Dermis blood vessel endothelial cell (primary cell): ENCODE data around the gene CD52. TPM values are rescaled to one million over a fixed set of nuclear protein-coding genes. Genes with fewer than 3 reads are reported as not detected.
A peak's percentile ranks its signal among the peaks of the same experiment; 100 is the strongest.

Experiments used
- DNase-seq: peaks from one replicate; pipeline ENCODE4 v3.0.0; 2010
- total RNA-seq: library from RNA; depleted of rRNA; stranded (reverse); fragments of >200 nt; gene quantifications from 2 replicates; pipeline ENCODE4 v1.2.3, GENCODE V29; 2014

The CD52 gene
- total RNA-seq, 1 donor from 2014 or later = not detected

DNA sequence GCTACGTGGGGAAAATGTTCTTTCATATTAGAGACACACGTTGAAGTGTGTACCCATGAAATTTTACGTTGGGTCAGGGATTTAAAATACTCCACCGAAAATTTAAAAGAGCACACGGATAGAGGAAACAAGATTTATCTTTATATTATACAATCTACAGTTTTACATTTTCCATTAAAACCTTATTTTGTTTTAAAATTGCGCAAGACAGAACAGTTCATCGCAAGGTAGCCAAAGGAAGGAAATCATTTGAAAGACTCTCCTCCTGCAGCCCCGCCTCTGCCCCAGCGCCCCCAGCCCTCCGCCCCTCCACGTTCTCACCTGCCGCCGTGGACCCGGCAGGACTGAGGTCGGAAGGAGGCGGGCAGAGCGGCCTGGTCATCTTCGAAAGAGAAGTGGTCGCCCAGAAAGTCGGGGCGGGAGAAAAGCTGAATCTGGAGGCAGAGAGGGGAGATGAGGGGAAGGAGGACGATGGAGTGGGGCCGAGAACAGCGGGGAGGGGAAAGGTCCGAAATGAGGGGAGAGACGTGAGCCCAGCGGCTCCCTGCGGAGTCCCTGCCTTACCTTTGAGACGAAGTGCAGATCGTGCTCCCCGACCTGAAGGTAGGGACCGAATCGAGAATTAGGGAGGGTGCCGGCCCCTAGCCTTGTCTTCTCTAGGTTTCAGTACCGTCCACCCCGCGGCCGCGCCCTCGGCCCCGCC, 18.2 kb downstream of the CD52 start:
- DNase-seq = no peak

DNA sequence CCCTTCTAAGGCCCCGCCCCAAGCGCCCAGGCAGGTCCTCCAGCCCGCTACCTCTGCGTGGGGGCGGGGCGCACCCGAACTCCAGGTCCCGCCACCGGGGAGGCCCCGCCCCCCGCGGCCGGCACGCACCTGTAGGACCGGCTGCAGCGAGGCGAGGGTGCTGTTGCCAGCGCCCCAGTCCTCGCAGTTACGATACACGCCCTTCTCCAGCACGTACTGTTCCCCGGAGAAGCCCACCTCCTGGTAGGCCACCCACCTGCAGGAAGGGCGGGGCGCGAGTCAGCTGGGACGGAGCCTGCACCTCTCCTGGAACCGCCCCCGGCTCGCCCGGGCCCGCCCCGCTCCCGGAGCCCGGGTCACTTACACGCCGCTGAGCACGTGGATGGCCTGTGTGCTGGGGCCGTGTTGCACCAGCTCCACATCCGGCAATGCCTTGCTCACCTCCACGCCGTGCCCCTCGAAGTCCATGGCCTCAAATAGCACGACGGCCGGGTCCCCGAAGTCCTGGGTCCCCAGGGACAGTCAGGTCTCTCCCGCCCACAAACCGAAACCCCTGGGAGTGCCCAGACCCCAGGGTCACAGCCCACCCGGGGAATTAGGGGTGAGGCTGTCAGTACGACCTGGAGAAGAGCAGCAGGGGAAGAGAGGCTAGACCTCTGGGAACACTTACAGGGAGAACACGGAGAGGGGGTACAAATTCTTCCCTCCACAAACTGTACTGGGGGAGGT, 18.9 kb downstream of the CD52 start:
- DNase-seq = peak; percentile 11

DNA sequence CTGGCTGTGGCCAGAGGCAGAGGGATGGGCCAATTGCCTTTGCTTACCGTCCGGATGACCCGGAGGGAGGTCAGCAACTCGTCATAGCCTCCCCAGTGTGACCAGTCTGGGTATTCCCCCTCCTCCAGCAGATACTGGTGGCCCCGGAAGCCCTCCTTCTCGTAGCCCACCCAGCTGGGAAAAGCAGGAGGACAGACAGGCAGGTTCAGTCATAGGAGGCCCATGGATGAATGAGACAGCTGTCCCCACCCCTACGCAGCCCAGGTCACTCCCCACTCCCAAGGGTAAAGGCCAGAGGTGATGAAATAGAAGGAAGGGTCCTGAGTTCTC, 19.4 kb downstream of the CD52 start:
- DNase-seq = no peak

DNA sequence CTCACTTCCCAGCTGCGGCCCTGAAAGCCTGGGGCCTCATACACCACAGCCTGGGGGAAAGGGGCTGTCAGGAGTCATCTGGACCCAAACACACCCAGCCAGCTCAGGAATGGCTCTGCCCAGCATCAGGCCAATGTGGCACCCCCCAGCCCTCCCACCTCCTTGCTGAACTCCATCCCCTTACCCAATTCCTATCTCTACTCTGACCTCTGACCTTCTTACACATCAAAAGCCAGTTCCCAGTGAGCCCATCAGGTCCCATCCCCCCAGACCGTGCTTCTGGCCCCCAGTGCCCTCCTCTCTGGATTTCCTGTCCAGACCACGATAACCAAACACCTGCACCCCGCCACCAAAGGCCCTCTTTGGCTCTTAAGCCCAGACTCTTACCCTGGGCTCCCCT, 19.9 kb downstream of the CD52 start:
- no peak for DNase-seq

DNA sequence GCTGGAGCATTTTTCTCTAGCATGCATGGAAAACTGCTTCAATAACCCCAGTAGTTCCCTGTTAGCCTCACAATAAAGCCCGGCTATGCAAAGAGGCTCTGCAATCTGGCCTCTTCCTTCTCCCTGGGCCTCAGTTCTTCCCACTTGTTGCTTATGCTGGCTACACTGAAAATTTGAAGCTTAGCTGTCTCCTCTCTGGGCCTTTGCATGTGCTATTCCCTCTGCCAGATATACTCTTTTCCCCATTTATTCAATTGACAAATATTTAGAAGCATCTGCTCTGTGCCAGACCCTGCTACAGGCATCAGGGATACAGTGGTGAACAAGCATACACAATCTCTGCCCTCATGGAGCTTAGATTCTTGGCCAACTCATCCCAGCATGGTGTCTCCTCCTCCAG, 20.9 kb downstream of the CD52 start:
- DNase-seq = no peak

DNA sequence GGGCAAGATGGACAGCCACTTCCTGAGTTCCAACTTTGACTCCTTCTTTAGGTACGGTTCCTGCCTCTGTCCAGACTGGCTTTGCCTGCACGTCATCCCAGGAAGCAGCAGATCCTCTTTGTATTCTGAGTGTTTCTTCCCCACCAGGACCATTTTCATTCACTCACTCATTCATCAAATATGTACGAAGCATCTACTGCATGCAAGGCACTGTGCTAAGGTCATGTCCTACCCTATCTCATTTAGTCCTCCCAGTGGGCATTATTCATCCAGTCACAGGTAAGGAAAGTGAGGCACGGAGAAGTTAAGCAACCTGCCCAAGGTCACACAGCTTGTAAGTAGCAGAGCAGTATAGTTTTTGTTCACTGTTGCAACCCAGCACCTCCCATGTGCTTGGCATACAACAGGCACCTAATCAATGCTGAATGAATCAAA, 22.3 kb downstream of the CD52 start:
- DNase-seq = no peak

DNA sequence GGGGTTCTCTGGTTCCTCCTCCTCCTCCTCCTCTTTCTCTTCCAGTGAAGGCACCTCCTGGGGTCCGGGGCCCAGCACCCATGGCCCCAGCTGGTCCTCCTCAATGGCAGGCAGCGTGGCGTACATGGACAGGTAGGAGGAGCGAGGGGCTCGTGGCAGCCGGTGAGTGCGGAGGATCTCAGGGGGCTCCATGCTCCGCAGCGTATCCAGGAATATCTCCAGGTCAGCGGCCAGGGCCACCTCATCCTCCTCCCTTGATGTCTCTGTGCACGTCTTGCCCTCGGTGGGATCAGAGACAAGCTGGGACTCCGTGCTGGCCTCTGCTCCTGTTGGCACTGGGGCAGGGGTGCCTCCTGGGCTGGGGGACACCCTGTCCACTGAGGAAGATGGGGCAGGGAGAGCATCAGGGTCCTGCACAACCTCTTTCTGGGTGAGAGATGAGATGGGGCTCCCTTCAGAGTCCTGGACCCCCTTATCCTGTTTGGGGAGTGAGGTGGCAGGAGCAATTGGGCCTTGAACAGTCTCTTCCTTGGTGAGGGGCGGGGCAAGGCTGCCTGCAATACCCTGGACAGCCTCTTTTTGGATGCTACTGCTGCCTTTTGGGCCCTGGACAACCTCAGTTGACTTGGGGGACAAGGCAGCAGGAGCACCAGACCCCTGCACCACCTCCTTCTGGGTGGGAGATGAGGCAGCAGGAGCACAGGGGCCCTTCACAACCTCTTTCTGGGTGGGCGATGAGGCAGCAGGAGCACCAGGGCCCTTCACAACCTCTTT, 26.6 kb downstream of the CD52 start:
- DNase-seq = no peak

DNA sequence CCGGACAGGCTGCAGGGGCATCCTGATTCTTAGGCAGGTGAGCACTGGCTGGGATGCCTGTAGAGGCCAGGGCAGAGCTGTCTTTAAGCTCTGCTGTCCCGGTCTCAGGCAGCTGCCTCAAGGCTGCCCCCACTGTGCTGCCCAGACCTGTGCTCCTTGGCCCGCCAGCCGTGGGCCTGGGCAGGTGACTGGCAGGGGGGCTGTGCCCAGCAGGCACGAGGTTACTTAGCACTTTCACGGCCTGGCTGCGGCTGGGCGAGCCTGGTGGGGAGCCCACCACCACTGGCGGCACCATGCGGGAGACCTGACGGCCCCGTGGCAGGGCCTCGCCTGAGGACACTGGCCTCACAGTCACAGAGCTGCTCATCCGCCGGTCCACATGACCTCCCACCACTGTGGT, 28.0 kb downstream of the CD52 start:
- no peak for DNase-seq

DNA sequence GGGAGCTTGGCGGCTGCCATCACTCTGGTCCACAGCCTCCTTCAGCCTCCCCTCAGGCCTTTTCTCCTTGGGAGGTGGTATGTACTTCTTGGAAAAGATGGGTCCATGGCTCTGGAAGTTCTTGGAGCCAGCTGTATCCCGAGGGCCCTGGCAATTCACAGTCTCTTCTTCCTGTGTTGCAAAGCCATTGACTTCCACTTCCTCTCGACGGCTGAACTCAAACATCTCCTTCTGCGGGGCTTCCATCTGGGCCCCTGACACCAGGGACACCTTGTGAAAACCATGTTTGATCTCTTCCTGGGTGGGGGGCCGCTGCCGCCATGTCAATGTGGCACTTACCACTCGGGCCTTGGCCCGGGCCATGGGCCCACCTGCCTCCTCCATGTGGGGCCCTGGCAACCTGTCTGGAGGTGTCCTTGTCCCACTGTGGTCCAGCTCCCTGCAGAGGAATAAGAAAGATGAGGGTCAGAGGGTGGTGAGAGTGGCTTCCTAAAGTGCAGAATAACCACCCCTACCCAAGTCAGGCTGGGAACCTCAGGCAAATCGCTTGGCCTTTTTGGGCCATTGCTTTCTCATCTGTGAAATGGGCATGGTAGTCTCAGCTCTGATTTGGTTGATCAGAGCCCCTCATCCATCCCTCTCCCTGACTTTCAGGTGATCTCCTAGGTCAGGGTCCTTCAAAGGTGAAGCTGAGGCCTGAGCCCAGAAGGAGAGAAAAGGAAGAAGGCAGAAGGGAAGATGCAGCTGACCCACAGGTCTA, 28.7 kb downstream of the CD52 start:
- DNase-seq = no peak

DNA sequence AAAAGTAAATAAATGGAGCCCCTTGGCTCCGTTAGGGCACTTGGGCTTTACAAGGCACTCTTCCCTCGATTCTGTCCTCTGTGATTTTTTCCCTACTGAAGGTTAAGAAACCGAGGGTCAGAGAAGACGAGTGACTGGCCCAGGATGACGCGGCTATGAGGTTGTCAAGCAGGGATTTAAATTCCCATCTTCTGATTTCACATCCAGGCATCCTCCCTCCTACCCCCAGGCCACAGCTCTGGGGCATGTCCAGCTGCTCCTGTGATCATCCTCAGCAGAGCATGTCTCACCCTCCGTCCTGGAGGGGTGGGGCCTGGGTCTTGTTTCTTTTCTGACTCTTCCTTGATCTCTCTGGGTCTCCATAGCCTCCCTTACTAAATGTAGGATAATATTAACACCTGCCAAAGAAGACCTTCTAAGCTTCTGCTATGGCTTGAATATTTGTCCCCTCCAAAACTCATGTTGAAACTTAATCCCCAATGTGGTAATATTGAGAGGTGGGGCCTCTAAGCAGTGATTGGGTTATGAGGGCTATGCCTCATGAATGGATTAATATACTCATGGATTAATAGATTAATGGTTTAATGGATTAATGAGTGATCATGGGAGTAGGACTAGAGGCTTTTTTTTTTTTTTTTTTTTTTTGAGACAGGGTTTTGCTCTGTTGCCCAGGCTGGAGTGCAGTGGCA, 31.6 kb downstream of the CD52 start:
- DNase-seq = no peak

DNA sequence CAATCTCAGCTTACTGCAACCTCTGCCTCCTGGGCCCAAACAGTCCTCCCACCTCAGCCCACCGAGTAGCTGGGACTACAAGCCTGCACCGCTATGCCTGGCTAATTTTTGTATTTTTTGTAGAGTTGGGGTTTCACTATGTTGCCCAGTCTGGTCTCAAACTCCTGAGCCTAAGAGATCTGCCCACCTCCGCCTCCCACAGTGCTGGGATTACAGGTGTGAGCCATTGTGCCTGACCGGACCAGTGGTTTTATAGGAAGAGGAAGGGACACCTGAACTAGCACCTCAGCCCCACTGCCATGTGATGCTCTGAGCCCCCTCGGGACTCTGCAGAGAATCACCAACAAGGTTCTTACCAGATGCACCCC, 32.1 kb downstream of the CD52 start:
- DNase-seq = no peak

DNA sequence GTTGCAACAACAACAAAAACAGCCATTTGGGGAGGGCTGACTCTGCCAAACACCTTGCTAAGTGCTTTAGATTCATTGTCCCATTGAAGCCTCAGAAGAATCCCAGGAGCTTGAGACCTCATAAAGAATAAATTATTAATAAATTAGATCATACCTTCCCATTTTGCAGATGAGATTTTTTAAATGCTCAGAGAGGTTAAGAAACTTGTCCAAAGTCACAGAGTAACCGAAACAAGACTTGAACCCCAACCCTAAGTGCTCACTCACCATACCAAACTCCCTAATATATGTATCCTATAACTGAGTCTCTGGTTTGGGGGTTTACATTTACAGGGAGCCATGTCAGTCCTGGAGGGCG, 32.6 kb downstream of the CD52 start:
- DNase-seq = no peak

DNA sequence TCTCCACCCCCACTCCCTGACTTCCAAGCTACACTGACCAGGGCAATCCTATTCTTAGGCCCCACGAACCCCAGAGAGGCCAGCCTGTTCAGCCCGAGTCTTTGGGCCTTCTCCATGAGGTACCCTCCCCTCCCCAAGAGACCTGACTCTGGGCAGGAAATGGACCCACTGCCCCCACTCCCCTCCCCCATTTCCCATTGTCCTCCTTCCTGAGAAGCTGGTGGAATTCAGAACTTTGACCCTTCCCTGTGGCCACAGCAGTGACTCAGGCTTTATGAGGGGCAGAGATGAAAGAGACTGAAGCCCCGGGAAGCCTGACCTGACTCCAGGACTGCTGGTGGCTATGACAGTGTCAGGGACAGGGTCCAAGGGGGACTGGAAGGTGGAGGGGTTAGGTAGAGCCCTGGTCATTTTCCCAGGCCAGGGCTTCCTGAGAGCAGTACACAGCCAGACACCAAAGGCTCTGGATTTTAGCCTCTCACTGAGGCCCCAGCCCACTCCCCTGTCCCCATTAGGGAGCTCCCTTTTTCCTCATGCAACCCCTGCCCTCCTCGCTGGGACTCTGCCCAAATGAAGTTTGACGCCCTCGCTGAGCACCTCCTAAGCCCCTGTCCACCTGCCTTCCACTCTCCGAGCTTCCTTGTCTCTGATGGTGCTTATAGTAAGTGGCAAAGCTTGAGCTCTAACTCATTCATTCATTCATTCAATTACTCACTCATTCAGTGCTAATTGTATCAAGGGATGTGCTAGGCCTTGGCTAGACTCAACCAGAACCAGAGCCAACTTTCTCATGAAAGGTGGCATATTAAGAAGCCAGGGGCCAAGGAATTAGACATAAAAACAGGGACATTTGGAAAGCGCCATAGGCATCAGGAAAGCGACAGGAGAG, 33.2 kb downstream of the CD52 start:
- DNase-seq = peak; percentile 86

DNA sequence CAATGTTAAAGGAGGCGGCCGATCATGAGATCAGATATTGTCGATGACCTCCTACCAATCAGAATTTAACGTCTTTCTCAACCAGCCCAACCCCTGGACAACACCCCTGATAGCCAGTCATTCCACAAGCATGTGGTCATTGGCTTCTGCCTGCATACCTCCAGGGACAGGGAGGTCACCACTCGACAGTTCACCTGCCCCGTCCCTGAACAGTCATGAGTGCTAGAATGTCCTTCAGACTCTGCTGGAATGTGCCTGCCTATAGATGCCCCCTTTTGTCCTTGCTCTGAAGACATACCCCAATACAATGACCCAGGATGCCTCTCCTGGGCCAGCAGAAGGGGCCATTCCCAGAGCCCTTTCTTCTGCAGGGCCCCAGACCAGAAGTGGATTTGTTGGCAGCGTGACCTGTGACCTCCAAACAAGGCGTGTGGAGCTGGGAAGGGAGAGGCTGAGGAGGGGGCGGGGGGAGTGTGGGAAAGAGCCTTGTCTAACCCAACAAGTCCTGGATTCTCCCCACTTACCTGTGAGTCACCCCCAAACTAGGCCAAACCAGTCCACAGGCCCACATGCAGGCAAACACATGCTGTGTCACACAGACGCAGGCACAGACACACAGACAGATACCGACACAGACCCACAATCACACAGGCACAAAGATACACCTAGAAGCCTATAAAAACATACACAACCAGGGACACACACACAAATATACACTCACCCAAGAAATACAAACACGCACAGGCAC, 34.0 kb downstream of the CD52 start:
- peak; percentile 20 for DNase-seq

DNA sequence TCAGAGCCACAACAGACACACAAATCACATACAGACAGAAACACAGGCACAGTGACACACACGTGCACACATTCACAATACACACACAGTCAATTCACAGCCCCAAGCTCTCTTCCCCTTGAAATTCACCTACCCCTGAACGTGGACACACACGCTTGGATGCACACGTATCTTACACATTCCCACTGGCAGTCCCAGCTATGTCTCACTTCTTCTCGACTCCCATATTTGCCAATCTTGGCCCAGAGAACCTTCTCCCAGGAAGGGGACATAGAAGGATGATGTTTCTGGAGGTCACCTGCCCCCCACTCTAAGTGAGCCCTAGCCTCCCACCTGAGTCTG, 34.6 kb downstream of the CD52 start:
- DNase-seq = no peak

DNA sequence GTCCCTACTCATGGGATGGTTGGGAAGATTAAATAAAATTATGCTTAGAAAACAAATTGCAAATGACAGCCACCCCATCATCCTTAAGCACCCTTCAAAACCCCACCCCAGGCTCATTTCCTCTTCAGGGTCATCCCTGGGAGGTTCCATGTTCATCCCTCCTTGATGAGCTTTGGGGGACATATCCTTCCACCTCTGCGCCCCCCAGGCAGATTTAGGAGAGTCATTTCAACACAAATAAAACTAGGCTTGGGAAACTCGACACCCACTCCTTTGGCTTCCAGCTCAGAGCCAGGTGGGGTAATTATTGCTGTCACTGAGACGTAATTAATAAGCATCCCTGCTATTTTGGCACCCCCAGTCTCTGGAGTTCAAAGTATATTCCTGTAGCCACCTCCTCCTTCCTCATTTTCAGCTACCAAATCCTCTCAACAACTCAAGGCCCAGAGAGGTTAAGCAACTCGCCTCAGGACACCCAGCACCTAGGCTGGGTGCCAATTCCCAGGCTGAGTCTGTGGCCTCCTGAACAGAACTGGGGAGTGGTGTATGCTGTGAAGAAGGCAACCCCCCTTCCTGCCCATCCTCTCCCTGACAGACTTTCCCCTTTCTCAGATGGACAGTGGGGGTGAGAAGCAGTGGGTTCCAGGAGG, 35.6 kb downstream of the CD52 start:
- no peak for DNase-seq

DNA sequence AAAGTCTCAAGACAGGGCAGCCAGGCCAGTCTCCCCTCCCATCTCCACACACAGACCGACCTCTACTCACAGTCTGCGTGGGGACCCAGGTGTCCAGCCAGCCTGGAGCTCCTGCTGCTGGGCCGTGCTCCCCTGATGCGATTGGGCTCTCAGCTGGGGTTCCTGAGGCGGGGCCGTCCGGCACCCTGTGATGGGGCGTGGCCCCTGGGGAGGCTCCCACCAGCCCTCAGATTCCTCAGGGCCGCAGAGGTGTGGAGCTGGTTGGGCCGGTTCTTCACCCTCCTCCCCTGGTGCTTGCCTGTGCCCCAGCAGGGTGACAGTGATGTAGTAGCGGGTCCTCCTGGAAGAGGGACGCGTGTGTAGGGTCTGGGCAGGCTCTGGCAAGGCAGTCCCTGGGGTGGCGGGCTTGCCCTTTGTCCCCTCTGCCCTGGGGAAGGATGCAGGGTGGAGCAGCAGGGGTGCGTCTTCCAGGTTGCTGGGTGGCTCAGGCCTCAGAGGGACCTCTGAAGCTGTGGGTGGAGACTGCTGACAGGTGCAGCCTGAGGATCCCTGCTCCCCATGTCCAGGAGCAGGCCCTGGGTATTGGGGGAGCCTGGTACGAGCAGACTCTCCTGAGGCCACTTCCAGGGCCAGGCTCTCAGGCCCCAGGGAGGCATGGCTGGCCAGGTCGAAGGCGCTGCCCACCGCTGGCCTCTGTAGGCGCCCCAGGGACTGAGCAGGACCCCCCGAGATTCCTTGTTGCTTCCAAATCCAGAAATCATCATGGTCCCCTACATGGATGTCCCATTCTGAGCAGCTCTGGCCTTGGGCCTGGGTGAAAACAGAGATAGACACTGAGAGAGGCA, 36.4 kb downstream of the CD52 start, which contains the start of gene CRYBG2:
Gene CRYBG2, minus strand, starts transcription at position 155 of the 845 bp plus-strand sequence. CDS start 7,473 bp downstream, outside the sequence.
- no peak for DNase-seq

DNA sequence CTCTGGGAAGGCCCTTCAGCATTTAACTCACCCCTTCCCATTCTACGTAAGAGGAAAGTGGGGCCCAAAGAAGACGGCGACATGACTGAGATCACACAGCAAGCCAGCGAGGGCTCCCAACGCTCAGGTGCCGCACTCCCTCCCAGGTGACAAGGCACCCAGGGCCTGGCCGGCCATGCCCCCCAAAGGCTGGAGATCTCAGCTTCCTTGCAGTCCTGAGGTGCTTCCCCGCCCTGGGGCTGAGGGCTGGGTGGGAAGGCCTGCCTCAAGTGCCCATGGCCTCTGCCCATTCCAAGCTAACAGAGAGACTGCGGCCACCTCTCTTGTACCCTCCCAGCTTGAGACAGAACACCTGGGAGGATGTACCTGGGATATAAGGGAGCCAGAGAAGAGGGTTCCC, 37.2 kb downstream of the CD52 start:
- DNase-seq = no peak

DNA sequence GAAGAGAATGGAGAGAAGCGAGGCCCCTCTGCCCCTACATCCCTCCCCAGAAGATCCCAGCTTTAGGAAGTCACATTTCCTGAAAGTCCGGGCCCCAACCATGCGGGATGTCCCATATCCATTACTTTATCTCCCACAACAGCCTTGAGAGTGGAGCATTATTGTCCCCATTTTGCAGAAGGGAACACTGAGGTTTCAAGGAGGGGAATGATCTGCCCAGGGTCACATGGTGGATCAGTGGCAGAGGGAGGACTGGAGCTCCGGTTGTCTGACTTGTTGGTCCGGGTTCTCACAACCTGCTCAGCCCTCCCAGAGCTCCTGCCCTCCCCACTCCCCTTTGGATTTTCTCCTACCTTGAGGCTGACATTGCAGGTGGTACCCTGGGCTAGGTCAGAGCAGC, 38.3 kb downstream of the CD52 start:
- no peak for DNase-seq
